Esophagus muscularis mucosa (tissue), 3 donors: ENCODE results near the gene ANXA4.

Experiments
- CTCF ChIP-seq, 3 experiments: fragments of 200-600 bp in 2 of 3; fragments of 450-650 bp in 1 of 3; sonication (generic) in 2 of 3; IDR thresholded peaks; one replicate each; pipeline ENCODE4 v1.5.1; 2017 to 2019; ENCODE audit warnings: antibody characterized with exemption in 3 of 3, mild to moderate bottlenecking in 2 of 3, moderate library complexity in 1 of 3
- POLR2A ChIP-seq: fragments of 450-650 bp; IDR thresholded peaks from one replicate; pipeline ENCODE4 v1.6.1; 2017; ENCODE audit warnings: antibody characterized with exemption, moderate library complexity, mild to moderate bottlenecking, low read depth

- TF ChIP-seq CTCF (IDR thresholded peaks at IDR 0.05) (no peak), POLR2A (no peak)
These were observed 11.9 kb downstream of the ANXA4 start for GRCh38 chr2:69753659-69754363.
